ENCODE measurements around the gene ANKRD13B. TPM values are rescaled to one million over a fixed set of nuclear protein-coding genes. Genes with fewer than 3 reads are reported as not detected.
"Not testable (repeated sequence)": the region's sequence is repeated elsewhere in the genome, so short reads cannot be mapped to it uniquely, and the experiment has no call there.

ANKRD13B gene
- 12.0 and 14.7 TPM in 2 replicates for total RNA-seq

DNA sequence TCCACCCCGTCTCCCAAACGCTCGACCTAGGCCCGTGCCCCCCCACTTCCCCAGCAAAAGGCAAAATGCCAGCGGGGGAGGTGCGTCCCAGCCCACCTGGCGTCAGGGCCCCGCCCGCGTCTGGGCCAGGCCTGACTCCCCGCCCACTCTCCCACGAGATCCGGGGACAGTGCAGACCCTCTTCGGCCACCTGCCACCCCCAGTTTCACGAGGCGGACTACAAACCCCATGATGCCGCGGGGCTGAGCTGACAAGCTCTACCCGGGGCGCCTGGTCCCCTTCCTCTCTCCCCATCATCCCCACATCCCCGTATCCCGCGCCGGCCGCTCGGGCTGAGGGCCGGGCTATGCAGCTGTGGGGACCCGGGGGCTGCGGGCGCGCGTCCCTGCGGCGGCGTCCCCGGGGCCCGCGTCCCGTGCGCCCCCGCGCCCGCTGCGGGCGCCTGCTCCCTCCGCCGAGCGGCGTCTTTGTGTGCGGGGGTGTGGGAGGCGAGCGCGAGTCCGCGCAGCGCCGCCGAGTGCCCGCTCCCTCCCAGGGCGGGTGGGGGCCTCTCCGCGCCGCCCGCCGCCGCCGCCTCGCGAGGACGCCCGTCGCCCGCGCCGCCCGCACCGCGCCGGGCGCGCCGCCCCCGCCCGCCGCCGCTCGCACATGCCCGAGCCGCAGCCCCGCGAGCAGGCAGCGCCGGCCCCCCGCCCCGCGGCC is at the start of gene ANKRD13B:
TSS of gene ANKRD13B (plus strand) at position 283 of the 702 bp plus-strand sequence. CDS start 490 bp downstream, outside the sequence.
- intact Hi-C loops (cut with micrococcal nuclease), result loop anchor here (1.0 kb wide), 1 partner anchor 168 kb away; no protein-coding TSS in a partner anchor

DNA sequence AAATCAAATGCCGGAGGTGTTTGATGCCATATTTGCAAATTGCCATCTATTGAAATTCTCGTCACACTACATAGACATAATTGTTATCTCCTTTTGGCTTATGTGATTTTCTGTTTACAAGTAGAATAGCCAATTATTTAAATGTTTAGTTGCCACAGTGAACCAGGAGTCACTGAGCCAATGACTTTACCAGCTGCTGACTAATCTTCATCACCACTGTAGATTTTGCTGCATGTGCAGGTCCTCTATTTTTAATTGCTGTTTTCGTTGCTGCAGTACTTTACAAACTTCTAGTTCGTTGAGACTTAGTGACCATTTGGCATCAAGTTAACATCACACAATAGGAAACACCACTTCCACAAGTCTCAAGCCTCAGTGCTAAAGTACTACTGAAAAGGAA is 48.9 kb upstream of the ANKRD13B start:
- intact Hi-C loops (cut with micrococcal nuclease), result loop anchor here (2.0 kb wide), 1 partner anchor 23 kb away; the partner anchor contains the start of gene ABHD15

DNA sequence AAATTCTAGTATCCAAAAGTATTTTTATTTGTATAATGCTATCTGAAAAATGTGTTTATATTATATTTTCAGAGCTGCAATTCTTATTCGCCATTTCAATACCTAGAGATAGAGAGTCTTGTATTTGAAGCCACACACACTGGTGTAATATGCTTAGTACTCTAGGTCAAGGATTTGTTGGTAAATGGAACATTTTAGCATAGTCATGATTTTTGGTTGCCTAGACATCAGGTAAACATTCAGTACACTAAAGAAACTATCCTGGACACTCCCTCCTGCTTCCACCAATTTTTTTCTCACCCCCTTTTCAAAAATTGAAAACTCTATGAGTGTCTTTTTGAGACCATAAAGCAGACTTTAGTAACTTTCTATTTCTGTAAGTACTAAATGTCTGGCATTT is 46.8 kb upstream of the ANKRD13B start:
- intact Hi-C loops (cut with micrococcal nuclease), result no loop called here

DNA sequence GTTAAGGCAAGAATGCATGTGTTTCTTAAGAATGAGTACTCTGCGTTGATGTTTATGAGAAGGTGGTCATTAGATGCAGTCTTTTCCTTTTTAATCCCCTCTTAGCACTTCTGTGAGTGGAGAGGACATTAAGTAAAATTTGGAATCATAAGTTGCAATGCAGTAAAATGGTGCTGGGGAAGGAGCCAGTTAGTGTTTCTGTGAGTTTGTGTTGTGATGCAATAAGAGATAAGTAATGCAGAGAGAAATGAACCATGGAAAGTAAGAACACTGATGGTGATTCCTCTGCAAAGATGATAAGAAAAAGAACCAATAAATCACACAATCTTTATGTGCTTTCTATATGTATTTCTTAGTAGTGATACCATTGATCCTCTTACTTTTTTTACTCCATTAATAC is 46.1 kb upstream of the ANKRD13B start:
- intact Hi-C loops (cut with micrococcal nuclease), result no loop called here

DNA sequence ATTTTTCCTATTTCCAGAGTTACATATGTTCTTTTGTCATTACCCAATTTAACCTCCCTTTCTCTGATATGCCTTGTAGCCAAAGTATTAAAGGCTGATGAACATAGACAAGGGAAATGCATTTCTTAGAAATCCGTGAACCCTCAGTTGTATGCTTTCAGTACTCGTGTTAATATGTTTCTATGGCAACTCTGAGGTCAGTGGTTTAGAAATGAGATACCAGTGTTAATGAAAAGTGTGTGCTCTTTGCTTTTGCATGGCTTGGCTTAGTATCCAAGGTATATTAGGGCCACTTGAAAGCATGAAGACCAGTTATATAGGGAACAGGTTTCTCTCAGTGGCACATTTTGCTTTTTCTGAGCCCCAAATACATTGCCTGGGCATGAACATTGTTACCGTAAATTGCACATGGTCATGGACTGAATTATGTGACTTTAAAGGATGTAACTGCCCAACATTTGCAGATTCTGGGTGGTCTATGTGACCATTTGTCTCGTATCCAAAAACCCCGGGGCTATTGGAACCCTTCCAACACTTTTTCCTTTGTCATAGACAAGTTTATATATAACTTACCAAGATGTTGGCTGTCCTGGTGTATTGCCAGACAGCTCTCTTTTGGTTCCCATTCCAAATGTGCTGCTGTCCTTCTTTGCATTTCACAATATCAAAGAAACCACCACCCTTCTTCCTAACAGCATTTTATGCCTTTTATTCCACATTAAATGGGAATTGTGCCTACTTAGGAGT is 43.6 kb upstream of the ANKRD13B start:
- intact Hi-C loops (cut with micrococcal nuclease), result no loop called here

DNA sequence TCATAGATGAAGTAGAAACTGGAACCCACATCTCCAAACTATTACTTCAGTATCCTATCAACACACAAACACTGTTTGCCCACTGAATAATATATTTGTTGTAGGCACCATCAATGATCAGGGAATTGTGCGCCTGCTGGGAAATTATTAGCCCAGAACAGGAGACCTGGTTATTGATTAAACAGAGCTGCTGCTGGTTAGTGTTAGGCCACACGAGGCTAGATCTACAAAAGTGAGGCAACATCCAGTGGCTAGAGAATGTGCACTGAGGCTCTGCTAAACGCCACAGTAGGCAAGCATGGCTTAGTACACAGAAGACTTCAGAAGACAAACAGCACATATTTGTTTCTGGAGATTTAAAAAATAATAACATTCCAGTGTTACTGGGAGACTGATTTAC is 37.1 kb upstream of the ANKRD13B start:
- intact Hi-C loops (cut with micrococcal nuclease), result no loop called here

DNA sequence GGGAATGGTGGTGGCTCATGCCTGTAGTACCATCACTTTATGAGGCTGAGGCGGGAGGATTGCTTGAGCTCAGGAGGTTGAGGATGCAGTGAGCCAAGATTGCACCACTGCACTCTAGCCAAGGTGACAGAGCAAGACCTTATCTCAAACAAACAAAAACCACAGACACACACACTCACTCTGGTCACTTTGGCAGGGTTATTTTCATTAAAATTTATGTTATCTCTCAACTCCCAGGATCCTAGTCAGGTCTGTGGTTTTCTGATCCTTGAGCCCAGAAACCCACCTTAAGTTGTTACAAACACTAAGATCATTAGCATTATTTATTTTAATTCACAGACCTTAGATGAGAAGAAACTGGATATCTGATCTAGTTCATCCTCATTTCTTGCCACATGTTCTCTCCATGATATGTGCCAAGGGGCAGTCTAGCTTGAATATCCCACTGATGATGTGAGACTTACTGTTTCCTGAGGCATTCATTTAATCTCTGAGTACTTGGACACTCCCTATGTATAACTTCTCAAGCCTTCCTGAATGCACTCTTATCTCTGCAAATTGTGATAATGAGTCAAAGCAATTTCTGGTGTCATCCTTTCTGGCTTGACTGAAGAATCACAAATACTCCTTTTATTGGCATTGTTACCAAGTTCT is 35.7 kb upstream of the ANKRD13B start:
- intact Hi-C loops (cut with micrococcal nuclease), result no loop called here

DNA sequence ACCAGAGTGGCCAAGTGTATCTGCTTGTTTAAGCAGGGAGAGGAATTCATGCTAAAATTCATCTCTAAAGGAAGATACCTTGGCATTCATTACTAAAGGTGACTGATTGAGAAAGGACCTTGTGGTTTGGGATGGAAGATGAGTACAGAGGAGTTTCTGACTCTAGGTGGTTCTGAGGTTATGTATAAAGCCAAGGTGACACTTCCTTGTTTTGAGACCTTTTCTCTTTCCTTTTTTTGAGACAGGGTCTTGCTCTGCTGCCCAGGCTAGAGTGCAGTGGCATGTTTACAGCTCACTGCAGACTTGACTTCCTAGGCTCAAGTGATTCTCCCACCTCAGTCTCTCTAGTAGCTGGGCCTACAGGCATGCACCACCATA is 35.2 kb upstream of the ANKRD13B start:
- intact Hi-C loops (cut with micrococcal nuclease), result no loop called here

DNA sequence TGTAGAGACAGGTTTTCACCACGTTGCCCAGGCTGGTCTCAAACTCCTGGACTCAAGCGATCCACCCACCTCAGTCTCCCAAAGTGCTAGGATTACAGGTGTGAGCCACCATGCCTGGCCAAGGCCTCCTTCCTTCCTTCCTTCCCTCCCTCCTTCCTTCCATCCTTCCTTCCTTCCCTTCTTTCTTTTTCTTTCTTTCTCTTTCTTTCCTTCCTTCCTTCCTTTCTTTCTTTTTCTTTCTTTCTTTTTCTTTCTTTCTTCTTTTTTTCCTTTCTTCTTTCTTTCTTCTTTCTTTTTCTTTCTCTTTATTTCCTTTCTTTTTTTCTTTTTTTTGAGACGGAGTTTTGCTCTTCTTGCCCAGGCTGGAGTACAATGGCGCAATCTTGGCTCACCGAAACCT is 34.8 kb upstream of the ANKRD13B start:
- intact Hi-C loops (cut with micrococcal nuclease), result not testable (repeated sequence)

DNA sequence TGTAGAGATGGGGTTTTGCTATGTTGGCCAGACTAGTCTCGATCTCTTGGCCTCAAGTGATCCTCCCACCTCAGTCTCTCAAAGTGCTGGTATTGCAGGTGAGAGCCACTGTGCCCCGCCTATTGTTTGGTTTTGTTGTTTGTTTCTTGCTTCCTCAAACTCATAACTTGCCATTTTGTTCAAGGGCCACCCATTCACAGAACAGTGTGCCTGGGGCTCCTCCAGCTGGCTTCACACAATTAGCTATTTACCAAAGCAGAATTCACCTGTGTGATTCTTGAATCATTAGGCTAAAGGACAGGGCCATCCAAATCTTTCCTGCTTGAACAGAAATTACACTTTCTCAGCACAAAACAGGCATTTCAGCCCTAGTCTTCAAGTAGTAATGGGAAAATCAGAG is 33.3 kb upstream of the ANKRD13B start:
- intact Hi-C loops (cut with micrococcal nuclease), result no loop called here

DNA sequence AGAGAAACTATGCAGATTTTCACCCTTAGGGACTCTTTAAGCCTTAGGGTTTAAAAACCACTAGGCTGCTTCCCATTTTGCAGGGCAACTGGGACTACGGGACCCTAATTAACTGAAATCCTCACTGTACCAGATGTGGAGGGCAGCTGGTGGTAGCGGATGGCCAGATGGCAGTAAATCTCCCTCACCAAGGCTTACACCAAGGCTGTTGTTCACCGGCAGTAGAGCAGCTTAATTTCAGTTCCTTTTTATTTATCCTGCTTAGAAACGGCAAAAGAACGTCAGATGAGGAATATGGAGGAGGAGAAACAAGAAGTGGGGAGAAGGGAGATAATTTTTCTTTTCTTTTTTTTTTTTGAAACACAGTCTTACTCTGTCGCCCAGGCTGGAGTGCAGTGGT is 32.6 kb upstream of the ANKRD13B start:
- intact Hi-C loops (cut with micrococcal nuclease), result no loop called here

DNA sequence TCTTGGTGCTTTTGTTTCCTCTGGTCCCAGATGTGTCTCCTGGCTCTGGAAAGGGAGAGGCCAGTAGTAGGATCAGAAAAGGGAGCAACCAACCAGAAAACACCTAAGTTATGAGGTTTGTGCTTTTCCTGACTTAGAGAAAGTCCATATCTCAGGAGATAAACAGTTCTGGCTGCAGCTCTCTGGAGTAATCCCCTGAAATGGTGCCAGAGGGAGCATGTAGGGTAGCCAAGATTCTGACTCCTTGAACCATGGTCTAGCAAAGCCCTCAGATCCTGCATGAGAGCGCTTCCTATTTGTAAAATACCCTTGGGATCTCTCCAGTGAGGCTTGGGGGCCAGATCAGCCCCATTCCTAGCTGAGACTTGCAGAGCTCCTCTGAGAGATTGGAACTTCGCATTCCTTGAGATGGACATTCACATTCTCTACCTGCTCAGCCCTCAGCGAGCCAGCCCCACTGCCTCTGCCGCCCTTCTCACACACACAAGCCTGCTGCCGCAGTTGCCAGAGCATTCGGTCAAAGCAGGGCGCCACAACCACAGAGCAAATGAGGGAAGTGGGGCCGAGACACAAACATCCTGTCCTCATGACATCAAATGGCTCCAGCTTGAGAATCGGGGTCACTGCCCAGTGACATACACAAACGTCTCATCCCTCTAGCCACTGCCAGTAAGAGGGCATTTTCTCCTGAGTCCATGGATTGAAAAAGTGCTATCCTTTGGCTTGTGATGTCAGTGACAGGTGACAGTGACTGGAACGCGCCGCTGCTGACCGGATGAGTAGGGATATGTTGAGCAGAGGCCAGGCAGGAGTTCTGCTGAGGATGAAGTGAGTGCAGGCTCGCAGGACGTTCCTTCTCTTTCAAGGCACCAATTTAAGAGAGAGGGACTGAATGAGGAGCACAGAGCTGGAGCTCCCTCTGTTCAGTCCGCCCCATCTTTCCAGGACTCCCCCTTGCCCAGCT is 31.1 kb upstream of the ANKRD13B start:
- intact Hi-C loops (cut with micrococcal nuclease), result no loop called here

DNA sequence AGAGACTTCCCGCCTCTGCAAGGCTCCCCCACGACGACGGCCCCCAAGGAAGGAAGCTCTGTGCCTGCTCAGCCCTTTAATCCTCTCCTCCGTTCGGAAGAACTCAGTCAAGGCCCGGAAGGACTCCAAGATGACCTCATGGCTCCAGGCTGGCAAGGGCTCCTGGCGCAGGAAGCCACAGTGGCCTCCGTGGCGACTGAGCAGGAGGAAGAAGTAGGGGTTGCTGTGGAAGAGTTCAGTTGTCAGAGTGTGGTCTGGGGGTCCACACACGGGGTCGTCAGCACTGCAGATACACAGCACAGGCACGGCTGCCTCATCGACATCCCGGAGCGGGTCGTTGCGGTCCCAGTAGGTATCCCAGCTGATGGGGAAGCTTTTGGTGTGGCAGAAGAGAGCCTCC is 30.3 kb upstream of the ANKRD13B start:
- intact Hi-C loops (cut with micrococcal nuclease), result no loop called here

DNA sequence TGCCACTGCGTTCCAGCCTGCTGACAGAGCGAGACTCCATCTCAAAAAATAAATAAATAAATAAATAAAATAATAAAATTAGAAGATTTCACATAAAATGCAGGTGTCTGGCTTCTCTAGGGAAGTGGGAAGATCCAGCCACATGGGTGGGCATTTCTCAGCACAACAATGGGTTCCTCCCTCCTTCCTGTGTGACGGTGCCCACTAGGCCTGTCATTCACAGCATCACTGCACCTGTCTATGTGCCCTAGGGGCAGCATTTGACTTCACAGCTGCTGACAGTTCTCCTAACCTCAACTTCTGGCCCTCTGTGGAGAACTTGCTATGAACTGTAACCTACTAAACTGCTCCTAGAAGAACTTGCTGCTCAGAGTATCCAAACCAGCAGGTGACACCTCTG is 29.1 kb upstream of the ANKRD13B start:
- intact Hi-C loops (cut with micrococcal nuclease), result no loop called here

DNA sequence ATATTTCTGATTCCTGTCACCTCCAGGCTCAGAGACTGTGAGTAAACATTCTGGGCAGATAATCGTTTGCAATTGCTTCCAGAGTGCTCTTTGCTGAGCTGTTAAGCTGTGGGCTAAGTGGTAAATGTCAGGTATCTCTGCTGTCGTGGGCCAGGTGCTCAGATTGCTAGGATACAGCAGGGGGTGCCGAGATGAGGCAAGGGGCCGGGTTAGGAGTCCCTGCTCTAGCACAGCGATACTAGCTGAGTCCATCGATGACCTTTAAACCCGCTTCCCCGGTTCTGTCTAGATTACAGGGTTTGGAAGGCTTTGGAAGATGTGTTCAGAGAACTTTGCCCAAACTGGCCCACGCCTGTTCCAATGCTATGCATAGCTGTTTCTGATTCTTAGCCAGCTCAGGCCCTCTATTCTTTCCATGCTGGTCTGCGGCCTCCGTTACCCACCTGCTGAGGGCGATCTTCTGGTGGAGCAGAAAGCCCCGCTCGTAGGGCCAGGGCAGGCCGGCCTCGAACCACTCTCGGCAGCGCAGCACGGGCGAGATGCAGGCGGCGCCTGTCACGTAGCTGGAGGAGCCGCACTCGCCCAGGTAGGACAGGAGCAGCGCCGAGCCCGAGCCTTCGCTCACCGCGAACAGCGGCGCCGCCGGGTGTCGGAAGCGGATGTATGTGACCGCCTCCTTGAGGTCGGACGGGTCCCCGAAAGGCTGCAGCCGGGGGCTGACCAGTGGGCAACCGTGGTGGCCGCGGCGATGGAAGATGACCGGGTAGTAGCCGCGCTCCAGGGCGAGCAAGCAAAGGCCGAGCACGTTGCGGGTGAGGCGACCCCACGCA is 27.1 kb upstream of the ANKRD13B start:
- intact Hi-C loops (cut with micrococcal nuclease), result loop anchor here (2.0 to 5.0 kb wide), 5 partner anchors 21 to 854 kb away; partner anchors contain the start of genes NEK8, PROCA1 and TLCD1

DNA sequence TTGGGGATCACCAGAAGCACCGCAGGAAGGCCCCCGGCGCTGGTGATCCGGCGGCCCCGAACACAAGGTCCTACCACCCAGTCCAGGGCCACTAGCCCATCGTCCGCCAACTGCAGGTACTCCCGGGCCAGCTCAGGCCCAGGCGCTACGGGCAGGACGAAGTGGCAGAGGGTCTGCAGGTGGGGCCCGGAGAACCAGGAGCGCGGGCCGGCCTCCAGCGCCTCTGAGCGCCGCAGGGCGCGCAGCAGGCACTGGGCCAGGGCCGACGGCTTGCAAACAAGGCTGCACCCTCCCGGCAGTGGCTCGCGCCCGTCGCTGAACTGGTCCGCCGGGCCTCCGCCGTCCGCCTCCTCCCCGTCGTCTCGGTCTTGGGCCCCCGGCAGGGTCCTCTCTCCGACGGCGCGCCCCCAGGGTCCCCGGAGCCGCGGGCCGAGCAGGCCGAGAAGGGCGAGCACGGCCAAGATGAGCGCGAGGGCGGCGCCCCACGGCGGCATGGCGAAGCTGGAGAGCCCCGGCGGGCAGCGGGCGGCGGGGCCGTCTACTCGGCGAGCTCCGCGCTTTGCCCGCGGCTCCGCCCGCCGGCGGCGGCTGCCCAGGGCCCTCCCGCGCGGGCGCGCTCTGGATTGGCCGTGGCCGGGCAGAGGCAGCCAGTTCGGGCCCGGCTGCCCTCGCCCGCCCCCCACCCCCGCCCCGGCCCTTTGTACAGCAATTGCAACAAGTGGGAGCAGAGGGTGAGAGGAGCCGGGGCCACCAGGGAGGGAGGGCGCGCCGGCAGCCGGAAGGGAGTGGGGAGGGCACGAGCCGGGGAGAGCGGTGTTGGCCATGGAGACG is 26.2 kb upstream of the ANKRD13B start, which contains the start of gene ABHD15:
TSS of gene ABHD15 (minus strand) at position 565 of the 831 bp plus-strand sequence. CDS start at position 494, 71 bp downstream.
- intact Hi-C loops (cut with micrococcal nuclease), result loop anchor here (2.0 to 5.0 kb wide), 5 partner anchors 22 to 854 kb away; partner anchors contain the start of genes NEK8, PROCA1 and TLCD1

DNA sequence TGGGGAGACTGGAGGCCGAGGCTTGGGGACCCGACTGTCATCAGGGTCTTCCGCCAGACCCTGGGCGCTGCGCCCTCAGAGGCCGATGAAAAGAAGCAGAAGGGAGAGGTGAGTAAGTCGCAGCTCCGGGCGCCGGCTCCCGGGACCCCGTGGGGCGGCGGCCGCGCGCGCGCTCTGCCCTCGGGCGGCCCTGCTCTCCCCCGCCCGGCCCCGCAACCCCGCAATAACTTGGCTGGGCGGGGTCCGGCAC is 25.7 kb upstream of the ANKRD13B start:
- intact Hi-C loops (cut with micrococcal nuclease), result loop anchor here (2.0 to 5.0 kb wide), 5 partner anchors 22 to 855 kb away; partner anchors contain the start of genes NEK8, PROCA1 and TLCD1

DNA sequence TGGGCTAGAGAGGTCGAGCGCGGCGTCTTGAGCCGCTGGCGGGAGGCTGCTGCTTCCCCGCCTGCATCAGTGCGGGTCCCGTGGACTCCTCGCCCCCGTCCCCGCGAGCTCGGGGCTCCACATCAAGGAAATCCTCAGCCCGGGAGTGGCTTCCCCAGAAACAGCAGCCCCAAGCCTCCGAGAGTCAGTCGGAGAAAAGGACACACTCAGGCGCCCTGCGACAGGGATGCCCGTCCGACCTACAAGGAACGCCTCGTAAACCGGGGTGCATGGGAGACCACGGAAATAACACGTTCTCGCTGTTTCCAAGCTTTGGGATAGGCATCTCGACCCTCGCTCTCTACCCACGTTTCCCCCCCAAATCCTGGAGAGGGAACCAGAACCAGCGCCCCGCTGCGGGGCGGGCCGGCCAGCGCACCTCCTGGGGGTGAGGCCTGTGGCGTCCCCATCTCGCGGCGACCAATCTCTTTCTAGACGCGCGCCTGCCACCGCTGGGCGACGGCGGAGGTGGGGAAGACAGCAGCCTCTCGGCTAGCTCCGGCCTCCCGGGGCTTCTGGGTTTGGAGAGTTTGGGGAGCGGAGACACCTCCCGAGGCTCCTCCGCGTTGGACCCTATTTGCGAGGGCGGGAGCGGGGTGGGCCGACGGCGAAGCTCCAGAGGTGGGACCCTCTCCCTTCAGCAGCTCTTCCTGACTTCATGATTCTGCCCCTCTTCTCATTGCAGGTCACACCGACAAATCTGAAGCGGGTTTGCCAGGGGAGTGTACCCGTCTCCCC is 25.2 kb upstream of the ANKRD13B start:
- intact Hi-C loops (cut with micrococcal nuclease), result loop anchor here (1.0 to 5.0 kb wide), 13 partner anchors 22 to 855 kb away; partner anchors contain the start of genes GIT1, NEK8, NUFIP2 and PROCA1

Measured in T-helper 1 cell treated with Interleukin-12 subunit alpha and Interleukin-12 subunit beta and Interleukin-4 antibody, amounts not matched to agents 30 ng/mL and 1 ng/mL, for 36 hours (primary cell).